Lung microvascular endothelial cell (primary cell): ENCODE results near the gene CBY1. TPM values are rescaled to one million over a fixed set of nuclear protein-coding genes. Genes with fewer than 3 reads are reported as not detected.

ENCODE experiments used
- DNase-seq, 2 donors: peaks; one replicate each; pipeline versions ENCODE4 v3.0.0 to v3.0.0-alpha.2; 2010; ENCODE audit warnings: low read depth in 2 of 2
- total RNA-seq: library from RNA; depleted of rRNA; stranded (reverse); fragments of >200 nt; gene quantifications from 2 replicates; pipeline ENCODE4 v1.2.1, GENCODE V29; 2014

CBY1 gene
- total RNA-seq, 1 donor from 2014 or later = 15.7 TPM

DNA sequence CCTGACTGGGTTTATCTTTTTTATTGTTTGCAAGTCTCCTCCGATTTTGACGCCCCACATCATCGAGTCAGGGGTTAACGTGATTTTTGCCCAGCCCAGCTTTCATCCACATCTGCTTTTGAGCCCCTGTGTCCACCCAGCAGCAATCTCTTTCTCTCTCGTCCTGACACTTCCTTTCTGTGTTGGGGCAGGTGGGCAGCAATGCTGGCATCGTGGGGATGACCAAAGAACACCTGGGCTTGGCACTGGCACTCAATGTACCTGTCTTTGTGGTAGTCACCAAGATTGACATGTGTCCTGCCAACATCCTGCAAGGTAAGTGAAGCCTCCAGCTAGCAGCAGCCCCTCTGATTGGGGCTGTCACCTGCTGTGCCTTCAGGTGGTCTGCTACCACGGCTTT, 65.1 kb downstream of the CBY1 start:
- no peak for DNase-seq

Other genes starting within 250 kb of the CBY1 start
- under 0.01 TPM in 1 of 2 replicates, not detected in the other for gene KCNJ4, start 201.4 kb upstream of the CBY1 start, total RNA-seq
- gene KDELR3, start 188.5 kb upstream of the CBY1 start, total RNA-seq = 15.7 and 23.5 TPM in 2 replicates
- 267 and 371 TPM in 2 replicates for gene DDX17, start 150.3 kb upstream of the CBY1 start, total RNA-seq
- 0.22 and 0.60 TPM in 2 replicates for gene DMC1, start 86.5 kb upstream of the CBY1 start, total RNA-seq
- under 0.01 and 0.20 TPM in 2 replicates for gene FAM227A, start 246 bp upstream of the CBY1 start, total RNA-seq
- 68.2 and 74.8 TPM in 2 replicates for gene TOMM22, start 25.3 kb downstream of the CBY1 start, total RNA-seq
- gene JOSD1, start 44.3 kb downstream of the CBY1 start, total RNA-seq = 60.4 and 75.6 TPM in 2 replicates
- 14.4 and 18.1 TPM in 2 replicates for gene GTPBP1, start 49.3 kb downstream of the CBY1 start, total RNA-seq
- gene SUN2, start 99.4 kb downstream of the CBY1 start, total RNA-seq = 80.9 and 104 TPM in 2 replicates
- 12.0 and 15.1 TPM in 2 replicates for gene DNAL4, start 137.5 kb downstream of the CBY1 start, total RNA-seq
- under 0.01 TPM in 2 replicates for gene NPTXR, start 187.4 kb downstream of the CBY1 start, total RNA-seq
- gene CBX6, start 215.6 kb downstream of the CBY1 start, total RNA-seq = 11.9 and 13.3 TPM in 2 replicates